ENCODE results near the gene NGLY1.

The NGLY1 gene

DNA sequence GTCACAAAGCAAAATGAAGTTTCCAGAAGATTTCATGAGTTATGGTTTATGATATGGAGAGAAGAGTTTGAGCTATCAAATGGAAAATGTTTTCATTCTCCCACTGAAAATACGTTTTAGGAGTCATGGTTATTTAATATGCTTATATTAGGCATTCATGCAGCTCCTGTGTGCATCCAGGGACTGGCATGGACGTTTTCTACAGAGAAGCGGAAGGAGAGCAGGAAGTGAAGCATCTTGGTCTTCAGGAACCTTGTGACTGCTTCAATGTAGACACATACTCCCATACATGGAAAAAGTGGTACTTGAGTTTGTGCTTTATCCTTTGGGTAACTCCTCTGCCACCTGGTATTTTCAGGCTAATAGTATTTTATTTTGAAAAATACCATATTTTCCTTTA, 75.2 kb downstream of the NGLY1 start:
- no peak for DNase-seq (ENCODE audit: low read depth in 2 of 2, low spot score in 1 of 2)

- no peak for DNase-seq (ENCODE audit: low read depth in 2 of 2, low spot score in 1 of 2)
Measured at GRCh38 chr3:25707268-25707926, 75.8 kb downstream of the NGLY1 start.

- DNase-seq (ENCODE audit: low read depth in 2 of 2, low spot score in 1 of 2) = no peak
Measured at GRCh38 chr3:25706213-25706612, 77.0 kb downstream of the NGLY1 start.

DNA sequence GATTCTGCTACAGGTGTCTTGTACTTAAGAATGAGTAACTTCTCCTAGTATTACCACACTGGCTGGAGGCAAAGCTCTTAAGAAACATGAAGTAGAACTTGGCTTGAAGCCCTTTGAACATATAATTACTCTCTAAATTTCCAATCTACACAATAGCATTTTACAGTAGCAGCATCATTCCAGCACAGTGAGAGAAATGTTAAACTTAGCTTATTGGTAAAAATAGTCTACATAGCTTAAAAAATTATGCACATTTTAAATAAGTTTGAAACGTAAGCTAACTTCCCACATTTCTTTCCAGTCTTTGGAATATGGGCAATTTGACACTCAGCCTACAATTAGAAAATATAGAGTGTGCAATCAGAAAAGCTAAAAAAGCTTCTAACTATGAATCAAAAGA, 85.7 kb downstream of the NGLY1 start:
- DNase-seq (ENCODE audit: low read depth in 2 of 2, low spot score in 1 of 2) = no peak

DNA sequence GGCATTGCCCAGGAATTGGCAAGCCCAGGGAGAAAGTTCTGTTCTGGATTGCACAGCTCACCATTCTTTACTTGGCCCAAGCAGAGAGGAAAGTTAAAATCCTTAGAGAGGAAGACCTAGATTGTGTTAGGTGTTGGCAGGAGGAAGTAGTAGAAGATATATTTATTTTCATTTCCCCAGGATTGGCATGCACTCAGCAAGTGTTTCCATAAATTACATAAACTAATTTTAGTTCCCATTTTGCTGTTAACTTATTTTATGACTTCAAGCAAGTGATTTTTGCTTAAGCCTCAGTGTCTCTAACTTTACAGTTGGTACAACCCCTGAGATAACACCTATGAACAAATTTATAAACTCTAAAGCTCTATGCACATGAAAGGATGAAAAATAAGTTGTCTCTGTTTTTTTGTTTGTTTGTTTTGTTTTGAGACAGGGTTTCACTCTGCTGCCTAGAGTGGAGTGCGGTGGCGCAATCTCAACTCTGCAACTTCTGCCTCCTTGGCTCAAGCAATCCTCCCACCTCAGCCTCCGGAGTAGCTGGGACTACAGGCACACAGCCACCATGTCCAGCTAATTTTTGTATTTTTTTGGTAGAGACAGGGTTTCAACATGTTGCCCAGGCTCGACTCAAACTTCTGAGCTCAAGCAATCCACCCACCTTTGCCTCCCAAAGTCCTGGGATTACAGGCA, 87.4 kb downstream of the NGLY1 start:
- DNase-seq (ENCODE audit: low read depth in 2 of 2, low spot score in 1 of 2) = no peak

GRCh38 chr3:25693238-25693637, 90.0 kb downstream of the NGLY1 start:
- DNase-seq (ENCODE audit: low read depth in 2 of 2, low spot score in 1 of 2) = no peak

GRCh38 chr3:25692341-25692740, 90.9 kb downstream of the NGLY1 start:
- no peak for DNase-seq (ENCODE audit: low read depth in 2 of 2, low spot score in 1 of 2)

DNA sequence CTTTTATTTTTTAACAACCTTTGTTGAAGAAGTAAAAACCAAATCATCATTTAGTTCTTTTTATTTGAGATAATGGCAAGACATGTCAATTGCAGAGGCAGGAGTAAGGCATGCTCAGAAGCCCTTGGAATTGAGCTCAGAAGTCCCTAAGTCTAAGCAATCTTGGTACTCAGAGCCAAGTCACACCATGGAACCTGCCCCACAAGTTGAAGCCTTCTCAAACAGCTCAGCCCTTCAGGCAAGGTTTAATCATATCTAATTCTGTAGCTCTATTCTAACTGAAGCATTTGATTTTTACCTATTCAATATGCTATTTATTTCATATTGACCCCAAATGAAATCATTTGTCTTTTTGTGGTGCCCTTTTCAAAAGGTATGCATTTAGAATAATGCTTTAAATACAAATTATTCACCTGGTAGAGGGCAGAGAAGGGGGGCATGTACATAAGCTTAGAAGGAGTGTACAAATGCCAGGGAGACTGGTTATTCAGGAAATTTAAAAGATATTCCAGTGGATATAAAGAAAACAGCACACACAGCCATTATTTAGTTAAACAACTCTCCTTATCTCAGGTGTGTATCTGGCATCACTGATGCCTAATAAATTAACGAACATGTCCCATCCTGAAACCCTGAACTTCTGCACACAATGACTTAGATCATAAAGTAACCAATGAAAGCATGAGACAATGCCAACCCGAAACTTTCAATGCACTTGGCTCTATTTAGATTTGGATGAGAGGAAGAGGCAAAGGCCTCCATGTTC, 92.3 kb downstream of the NGLY1 start:
- no peak for DNase-seq (ENCODE audit: low read depth in 2 of 2, low spot score in 1 of 2)

- no peak for DNase-seq (ENCODE audit: low read depth in 2 of 2, low spot score in 1 of 2)
Measured at GRCh38 chr3:25689226-25689625, 94.0 kb downstream of the NGLY1 start.

DNA sequence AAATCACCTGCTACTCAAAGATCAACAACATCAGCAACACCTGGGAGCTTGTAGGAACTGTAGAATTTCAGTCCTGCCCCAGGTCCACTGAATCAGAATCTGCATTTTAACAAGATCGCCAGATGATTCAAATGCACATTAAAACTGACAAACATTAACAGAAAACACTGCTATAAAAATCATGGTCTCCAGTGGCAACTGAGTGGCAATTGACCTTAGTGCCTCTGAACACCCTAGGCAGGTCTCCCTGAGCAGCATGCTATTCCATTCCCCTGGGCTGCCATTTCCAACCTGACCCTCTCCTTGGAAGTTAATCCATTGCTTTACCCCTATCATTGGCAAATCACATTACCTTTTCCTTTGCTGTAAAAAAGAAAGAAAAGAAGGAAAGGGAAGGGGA, 95.5 kb downstream of the NGLY1 start:
- no peak for DNase-seq (ENCODE audit: low read depth in 2 of 2, low spot score in 1 of 2)

GRCh38 chr3:25686766-25687165, 96.5 kb downstream of the NGLY1 start:
- DNase-seq (ENCODE audit: low read depth in 2 of 2, low spot score in 1 of 2) = no peak

GRCh38 chr3:25683882-25684281, 99.4 kb downstream of the NGLY1 start:
- no peak for DNase-seq (ENCODE audit: low read depth in 2 of 2, low spot score in 1 of 2)

GRCh38 chr3:25683410-25683809, 99.8 kb downstream of the NGLY1 start:
- no peak for DNase-seq (ENCODE audit: low read depth in 2 of 2, low spot score in 1 of 2)

- no peak for DNase-seq (ENCODE audit: low read depth in 2 of 2, low spot score in 1 of 2)
Measured at GRCh38 chr3:25679642-25680302, 103.5 kb downstream of the NGLY1 start.

DNA sequence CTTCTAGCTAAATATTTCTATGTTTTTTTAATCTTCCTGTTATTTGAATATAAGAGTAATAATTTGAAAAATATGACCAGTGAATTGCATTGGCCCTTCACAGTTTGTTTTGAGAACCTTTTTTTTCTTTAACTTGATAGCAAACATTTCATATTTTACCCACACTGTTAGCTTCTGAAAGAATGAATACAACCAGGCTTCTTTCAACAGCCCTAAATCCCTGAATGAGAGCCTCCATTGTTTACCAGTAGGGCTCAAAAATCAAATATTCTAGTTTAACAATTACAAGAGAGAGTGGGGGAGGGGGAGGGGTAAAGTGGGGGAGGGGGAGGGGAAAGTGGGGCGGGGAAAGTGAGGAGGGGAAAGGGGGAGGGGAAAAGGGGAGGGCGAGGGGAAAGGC, 104.1 kb downstream of the NGLY1 start:
- no peak for DNase-seq (ENCODE audit: low read depth in 2 of 2, low spot score in 1 of 2)

GRCh38 chr3:25678581-25678980, 104.7 kb downstream of the NGLY1 start:
- no peak for DNase-seq (ENCODE audit: low read depth in 2 of 2, low spot score in 1 of 2)

GRCh38 chr3:25677121-25677520, 106.1 kb downstream of the NGLY1 start:
- no peak for DNase-seq (ENCODE audit: low read depth in 2 of 2, low spot score in 1 of 2)

DNA sequence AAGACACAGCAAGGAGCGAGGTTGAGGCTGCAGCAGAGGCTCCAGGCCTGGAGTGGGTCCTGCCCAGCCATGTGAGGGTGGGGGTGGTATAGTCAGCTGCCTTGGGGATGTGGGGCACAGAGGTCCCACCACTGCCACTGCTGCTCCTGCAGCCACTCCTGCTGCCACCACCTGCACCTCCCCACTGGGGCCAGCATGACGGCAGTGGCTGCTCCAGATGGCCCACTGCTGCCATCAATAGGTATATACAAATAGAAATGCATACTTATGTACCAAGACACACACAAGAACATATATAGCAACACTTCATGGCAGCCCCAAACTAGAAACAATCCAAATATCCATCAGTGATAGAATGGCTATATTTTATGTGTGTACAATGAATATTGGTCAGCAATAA, 108.6 kb downstream of the NGLY1 start:
- no peak for DNase-seq (ENCODE audit: low read depth in 2 of 2, low spot score in 1 of 2)

DNA sequence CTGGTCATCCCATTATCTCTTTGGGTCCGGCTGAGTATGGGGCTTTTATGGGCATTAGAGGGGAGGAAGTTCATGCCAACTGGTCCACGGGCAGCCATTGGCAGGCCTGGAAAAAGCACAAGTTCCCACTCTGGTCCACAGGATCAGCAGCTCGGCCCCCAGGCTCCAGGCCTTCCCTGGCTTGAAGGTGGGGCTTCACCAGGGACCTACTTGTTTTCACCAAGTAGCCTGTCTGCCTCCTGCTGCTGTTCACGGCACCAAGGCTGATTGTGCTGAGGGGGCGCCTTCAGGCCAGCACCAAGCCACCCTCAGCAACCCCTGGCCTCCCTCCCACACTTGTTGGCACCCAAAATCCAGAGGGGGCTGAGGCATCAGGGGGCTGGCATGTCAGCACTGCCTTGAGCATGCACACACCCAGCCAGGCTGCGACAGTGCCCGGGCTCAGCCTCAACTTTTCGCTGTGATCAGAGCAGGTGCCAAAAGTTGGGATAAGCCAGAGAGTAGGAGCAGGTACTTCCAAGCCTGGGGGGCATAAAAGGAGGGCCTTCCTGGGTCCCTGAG, 109.4 kb downstream of the NGLY1 start:
- no peak for DNase-seq (ENCODE audit: low read depth in 2 of 2, low spot score in 1 of 2)
